NCI-H2081 treated with DMSO at 0.1 percent for 48 hours (cell line): ENCODE measurements around the gene ZNF430.
"Not testable (repeated sequence)": the region's sequence is repeated elsewhere in the genome, so short reads cannot be mapped to it uniquely, and the experiment has no call there.

Experiments used
- DNase-seq: peaks from one replicate; lab custom pipeline; 2025; lab: John Stamatoyannopoulos, UW

ZNF430 gene

DNA sequence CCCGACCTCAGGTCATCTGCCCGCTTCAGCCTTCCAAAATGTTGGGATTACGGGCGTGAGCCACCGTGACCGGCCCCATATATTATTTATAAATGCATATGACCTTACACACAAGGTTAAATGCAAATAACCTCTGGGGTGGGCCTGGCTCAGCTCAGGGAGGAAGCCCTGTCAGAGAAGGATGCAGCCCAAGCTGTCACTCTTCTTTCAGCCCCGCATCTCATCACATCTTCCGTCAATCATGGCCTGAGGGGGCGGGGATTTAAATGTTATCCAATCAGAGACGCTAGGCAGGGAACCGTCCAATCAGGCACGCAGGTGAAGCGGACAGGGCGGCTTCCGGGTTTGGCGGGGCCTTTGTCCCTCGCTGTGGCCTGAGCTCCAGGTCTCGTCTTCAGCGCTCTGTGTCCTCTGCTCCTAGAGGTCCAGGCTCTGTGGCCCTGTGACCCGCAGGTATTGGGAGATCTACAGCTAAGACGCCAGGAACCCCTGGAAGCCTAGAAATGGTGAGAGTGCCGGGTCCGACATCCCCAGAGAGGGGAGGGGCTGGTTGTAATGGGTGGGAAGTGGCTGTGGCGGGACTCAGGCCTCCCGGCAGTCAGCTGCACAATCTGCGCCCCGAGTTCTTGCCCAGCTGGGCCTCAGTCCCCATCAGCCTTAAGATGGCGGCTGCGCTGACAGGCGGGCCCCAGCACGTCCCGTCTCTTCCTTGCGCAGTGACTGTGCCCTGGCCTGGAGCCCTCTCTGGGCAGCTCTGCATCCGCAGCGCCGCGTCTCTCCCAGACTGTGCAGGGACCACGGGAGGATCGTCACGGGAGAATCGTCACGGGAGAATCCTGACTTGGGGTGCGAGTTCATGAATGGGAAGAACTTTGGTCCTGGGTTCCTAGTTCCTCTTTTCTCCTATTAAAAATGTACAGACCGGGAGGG lies at the start of gene ZNF430:
TSS of gene ZNF430 (plus strand) at position 360 of the 930 bp plus-strand sequence. CDS start at position 504, 144 bp downstream.
- DNase-seq: peak; percentile 92

GRCh38 chr19:20992788-20993187 lies 27.7 kb upstream of the ZNF430 start:
- DNase-seq: not testable (repeated sequence)

DNA sequence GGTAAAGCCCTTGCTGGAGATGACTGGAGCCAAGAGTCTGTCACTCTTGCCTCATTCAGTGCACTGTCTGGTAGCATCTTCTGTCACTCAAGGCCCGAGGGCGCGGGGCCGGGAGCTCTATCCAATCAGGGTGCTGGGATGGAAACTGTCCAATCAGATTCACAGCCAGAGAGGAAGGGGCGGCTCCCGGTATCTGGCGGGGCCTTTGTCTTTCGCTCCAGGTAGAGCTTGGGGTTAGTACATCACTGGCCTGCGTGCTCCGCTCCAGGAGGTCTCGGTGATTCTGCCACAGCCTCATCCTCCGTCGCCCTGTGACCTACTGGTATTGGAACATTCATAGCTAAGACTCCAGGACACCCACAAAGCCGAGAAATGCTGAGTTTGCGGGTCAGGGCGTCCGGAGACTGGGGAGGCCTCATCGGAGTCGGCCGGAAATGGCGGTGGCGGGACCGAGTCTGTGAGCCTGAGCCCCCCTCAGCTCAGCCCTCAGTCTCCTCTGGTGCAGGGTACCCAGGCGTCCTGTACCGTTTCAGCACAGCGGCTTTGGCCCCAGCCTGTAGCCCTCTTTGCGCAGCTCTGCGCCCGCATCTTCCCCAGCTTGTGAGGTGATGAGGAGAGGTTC lies 20.6 kb upstream of the ZNF430 start:
- DNase-seq: no peak

GRCh38 chr19:21021238-21021637 lies 781 bp downstream of the ZNF430 start:
- not testable (repeated sequence) for DNase-seq

GRCh38 chr19:21022996-21023395 lies 2.5 kb downstream of the ZNF430 start:
- DNase-seq: no peak

- DNase-seq: no peak
Measured at GRCh38 chr19:21023901-21024300, 3.4 kb downstream of the ZNF430 start.

DNA sequence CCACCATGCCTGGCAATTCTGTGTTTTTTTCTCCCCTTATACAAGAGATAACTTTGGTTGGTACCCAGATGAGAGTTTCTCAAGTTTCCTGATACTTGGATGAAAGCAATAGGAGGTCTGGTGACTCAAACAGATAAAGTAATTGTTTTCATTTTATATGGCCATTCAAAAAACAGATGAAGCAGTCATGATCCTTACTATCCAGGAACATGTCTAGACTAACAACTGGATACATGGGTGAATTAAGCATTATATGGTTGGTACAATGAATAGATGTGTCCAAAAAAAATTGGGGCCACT lies 8.5 kb downstream of the ZNF430 start:
- no peak for DNase-seq

DNA sequence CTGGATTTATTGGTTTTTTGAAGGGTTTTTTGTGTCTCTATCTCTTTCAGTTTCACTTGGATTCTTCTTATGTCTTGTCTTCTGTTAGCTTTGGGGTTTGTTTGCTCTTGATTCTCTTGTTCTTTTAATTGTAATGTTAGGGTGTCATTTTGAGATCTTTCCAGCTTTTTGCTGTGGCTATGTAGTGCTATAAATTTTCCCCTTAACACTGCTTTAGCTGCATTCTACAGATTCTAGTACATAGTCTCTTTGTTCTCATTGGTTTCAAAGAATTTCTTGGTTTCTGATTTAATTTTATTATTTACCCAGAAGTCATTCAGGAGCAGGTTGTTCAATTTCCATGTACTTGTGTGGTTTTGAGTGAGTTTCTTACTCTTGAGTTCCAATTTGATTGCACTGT lies 24.6 kb downstream of the ZNF430 start:
- no peak for DNase-seq

DNA sequence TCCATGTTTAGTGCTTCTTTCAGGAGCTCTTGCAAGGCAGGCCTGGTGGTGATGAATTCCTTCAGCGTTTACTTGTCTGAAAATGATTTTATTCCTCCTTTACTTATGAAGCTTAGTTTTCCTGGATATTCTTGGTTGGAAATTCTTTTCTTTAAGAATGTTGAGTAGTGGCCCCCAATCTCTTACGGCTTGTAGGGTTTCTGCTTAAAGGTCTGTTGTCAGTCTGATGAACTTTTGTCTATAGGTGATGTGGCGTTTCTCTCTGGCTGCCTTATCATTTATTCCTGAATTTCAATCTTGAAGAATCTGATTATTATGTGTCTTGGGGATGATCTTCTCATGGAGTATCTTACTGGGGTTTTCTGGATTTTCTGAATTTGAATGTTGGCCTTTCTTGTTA lies 26.0 kb downstream of the ZNF430 start:
- no peak for DNase-seq

- DNase-seq: no peak
Measured at GRCh38 chr19:21047716-21048115, 27.3 kb downstream of the ZNF430 start.

GRCh38 chr19:21052902-21053301 lies 32.4 kb downstream of the ZNF430 start:
- no peak for DNase-seq

DNA sequence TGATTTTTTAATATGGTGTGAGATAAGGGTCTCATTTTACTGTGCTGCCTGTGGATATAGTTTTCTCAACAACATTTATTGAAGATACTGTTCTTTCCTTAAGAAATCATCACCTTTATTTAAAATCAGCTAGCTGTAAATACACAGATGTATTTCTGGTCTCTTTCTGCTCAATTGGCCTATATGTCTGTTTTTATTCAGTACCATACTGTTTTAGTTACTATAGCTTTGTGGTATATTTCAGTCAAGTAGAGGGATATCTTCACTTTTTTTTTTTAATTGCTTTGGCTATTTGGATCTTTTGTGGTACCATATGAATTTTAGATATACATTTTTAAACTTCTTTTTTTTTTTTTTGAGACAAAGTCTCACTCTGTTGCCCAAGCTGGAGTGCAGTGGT lies 44.9 kb downstream of the ZNF430 start:
- DNase-seq: no peak

DNA sequence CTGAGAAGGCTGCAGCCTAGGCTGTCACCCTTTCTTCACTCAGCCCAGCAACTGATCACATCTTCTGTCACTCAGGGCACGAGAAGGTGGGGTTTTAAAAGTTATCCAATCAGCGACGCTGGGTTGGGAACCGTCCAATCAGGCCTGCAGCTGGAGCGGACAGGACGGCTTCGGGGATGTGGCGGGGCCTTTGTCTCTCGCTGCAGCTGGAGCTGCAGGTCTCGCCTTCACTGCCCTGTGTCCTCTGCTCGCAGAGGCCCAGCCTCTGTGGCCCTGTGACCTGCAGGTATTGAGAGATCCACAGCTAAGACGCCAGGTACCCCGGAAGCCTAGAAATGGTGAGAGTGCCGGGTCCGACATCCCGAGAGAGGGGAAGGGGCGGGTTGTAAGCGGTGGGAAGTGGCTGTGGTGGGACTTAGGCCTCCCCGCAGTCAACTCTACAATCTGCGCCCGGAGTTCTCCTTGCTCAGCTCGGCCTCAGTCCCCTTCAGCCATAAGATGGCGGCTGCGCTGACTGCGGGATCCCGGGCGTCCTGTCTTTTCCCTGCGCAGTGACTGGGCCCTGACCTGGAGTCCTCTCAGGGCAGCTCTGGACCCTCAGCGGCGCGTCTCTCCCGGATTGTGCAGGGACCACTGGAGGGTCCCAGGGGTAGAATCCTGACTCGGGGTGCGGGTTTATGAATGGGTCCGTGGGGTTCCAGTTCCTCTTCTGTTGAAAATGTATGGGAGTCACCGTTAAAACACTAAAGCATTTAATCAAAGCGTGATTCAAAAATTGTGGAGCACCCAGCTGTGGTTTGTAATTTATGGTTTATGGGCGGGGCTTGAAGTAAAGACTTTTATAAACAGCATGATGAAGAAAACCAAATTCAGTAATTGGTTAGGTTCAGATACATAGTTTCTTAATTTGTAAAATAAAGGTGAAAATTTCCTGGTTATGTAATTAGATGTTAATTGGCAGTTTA lies 61.8 kb downstream of the ZNF430 start, which contains the start of gene ZNF714:
TSS of gene ZNF714 (plus strand) at position 193 of the 965 bp plus-strand sequence. CDS start 16,066 bp downstream, outside the sequence.
- peak; percentile 79 for DNase-seq

- no peak for DNase-seq
Measured at GRCh38 chr19:21084343-21084742, 63.9 kb downstream of the ZNF430 start.

GRCh38 chr19:21087871-21088270 lies 67.4 kb downstream of the ZNF430 start:
- DNase-seq: no peak

DNA sequence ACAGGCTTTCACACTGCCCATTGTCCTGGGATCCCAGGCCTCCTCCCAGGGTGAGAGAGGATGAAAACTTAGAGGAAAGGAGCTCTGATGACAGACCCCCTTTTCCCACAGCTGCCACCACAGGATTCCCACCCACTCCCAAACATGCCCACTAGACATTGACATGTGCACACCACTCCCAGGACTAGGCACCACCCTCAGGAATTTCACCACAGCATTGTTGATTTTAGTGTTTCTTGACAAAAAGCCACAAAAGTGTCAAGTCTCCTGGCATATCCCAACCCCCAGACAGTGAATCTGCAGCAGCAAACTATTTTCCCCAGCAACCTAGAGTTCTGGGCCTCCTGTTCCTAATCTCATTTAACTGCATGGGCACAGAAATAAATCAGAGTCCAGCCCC lies 71.7 kb downstream of the ZNF430 start:
- no peak for DNase-seq

DNA sequence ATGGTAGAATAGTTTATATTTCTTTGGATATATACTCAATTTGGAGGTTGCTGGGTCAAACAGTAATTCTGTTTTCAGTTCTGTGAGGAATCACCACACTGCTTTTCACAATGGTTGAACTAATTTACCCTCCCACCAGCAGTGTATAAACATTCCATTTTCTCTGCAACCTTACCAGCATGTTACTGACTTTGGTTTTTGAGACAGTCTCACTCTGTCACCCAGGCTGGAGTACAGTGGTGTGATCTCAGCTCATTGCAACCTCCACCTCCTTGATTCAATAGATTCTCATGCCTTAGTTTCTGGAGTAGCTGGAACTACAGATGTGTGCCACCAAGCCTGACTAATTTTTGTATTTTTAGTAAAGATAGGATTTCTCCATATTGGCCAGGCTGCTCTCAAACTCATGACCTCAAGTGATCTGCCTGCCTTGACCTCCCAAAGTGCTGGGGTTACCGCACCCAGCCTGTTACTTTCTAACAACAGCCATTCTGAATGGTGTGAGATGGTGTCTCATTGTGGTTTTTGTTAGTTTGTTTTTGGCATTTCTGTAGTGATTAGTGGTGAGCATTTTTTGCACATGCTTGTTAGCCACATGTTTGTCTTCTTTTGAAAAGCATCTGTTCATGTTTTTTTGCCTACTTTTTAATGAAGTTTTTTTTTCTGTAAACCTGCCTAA lies 74.0 kb downstream of the ZNF430 start:
- DNase-seq: no peak

GRCh38 chr19:21098291-21098690 lies 77.8 kb downstream of the ZNF430 start:
- DNase-seq: no peak

DNA sequence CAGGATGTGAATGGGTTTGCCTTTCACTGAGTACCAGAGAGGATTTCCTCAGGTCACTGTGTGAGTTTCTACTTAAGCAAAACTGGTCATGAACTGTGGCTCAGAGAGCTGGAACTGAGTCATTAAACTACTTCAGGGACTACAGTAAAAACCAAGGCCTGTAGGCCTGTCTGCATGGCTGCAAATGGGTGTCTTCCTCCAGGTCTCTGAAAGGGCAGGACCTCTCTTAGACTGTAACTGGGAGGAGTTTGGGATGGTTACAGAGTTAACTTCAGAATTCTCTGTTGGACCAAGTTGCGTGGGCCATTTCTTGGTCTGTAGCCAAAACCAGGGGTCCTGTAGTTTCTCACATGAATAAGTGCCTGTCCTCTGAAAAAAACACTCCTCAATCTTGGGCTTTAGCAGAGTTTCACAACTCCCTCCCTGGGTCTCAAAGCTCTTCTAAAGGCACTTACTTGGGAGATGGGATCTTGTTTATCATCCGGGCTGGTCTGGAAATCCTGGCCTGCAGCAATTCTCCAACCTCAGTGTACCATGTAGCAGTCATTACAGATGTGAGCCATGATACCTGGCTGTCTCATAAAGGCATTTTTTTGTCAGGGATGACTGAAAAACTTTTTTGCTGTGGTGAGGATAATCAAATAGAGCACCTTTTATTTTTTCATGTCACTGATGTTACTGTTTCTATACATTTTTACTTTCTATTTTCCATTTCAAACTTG lies 81.2 kb downstream of the ZNF430 start:
- no peak for DNase-seq

GRCh38 chr19:21109116-21109515 lies 88.7 kb downstream of the ZNF430 start:
- DNase-seq: no peak
